NCI-H524 treated with DMSO at 0.1 percent for 48 hours (cell line): ENCODE results near the gene KRAS.
A peak's percentile ranks its signal among the peaks of the same experiment; 100 is the strongest.
"Not testable (repeated sequence)": the region's sequence is repeated elsewhere in the genome, so short reads cannot be mapped to it uniquely, and the experiment has no call there.

Experiments
- DNase-seq: peaks from one replicate; lab custom pipeline; 2025; lab: John Stamatoyannopoulos, UW

KRAS gene

GRCh38 chr12:25250744-25251730 is at the start of gene KRAS:
TSS of gene KRAS (minus strand) at chr12:25250929.
- DNase-seq: peak; percentile 46

- DNase-seq: no peak
Measured at GRCh38 chr12:25296381-25296780, 45.7 kb upstream of the KRAS start.

- DNase-seq: no peak
Measured at GRCh38 chr12:25295361-25295760, 44.6 kb upstream of the KRAS start.

GRCh38 chr12:25293653-25294052 is 42.9 kb upstream of the KRAS start:
- DNase-seq: no peak

- not testable (repeated sequence) for DNase-seq
Measured at GRCh38 chr12:25292810-25293221, 42.1 kb upstream of the KRAS start.

- DNase-seq: no peak
Measured at GRCh38 chr12:25287610-25288009, 36.9 kb upstream of the KRAS start.

- DNase-seq: no peak
Measured at GRCh38 chr12:25286837-25287236, 36.1 kb upstream of the KRAS start.

- DNase-seq: no peak
Measured at GRCh38 chr12:25284024-25284423, 33.3 kb upstream of the KRAS start.

GRCh38 chr12:25283006-25283405 is 32.3 kb upstream of the KRAS start:
- DNase-seq: no peak

GRCh38 chr12:25280082-25280481 is 29.4 kb upstream of the KRAS start:
- DNase-seq: no peak

- DNase-seq: no peak
Measured at GRCh38 chr12:25278269-25278668, 27.5 kb upstream of the KRAS start.

GRCh38 chr12:25276199-25276937 is 25.6 kb upstream of the KRAS start:
- DNase-seq: no peak

GRCh38 chr12:25271486-25272098 is 20.9 kb upstream of the KRAS start:
- no peak for DNase-seq

- DNase-seq: no peak
Measured at GRCh38 chr12:25269701-25270100, 19.0 kb upstream of the KRAS start.

- DNase-seq: no peak
Measured at GRCh38 chr12:25266497-25266896, 15.8 kb upstream of the KRAS start.

- no peak for DNase-seq
Measured at GRCh38 chr12:25264862-25265261, 14.1 kb upstream of the KRAS start.

GRCh38 chr12:25264114-25264513 is 13.4 kb upstream of the KRAS start:
- DNase-seq: no peak

- DNase-seq: no peak
Measured at GRCh38 chr12:25263594-25263993, 12.9 kb upstream of the KRAS start.

GRCh38 chr12:25262389-25263074 is 11.8 kb upstream of the KRAS start:
- no peak for DNase-seq

- DNase-seq: no peak
Measured at GRCh38 chr12:25257590-25258324, 7.0 kb upstream of the KRAS start.

GRCh38 chr12:25256826-25257225 is 6.1 kb upstream of the KRAS start:
- DNase-seq: no peak
